GM10248 (cell line): ENCODE data around the gene PPP1R8.

Source experiments
- CTCF ChIA-PET: fragments of 300-600 bp; sonication (Branson Sonifier 250); formaldehyde crosslinking; extraction: SDS; loops from one replicate; lab custom pipeline; 2021; ENCODE audit warnings: antibody characterized with exemption; lab: Yijun Ruan, JAX
- POLR2A ChIA-PET: fragments of 350-650 bp; sonication (Branson Sonifier 250); formaldehyde crosslinking; extraction: SDS; loops from one replicate; lab custom pipeline; 2020; ENCODE audit warnings: antibody characterized with exemption; lab: Yijun Ruan, JAX
- DNase-seq: peaks from one replicate; pipeline ENCODE4 v3.0.0; 2012; ENCODE audit errors: extremely low spot score
- TF ChIP-seq, protein P1 (sequence below): IDR thresholded peaks from 2 replicates; pipeline ENCODE4 v1.5.1; 2012; ENCODE audit warnings: mild to moderate bottlenecking, low read depth; ENCODE audit errors: extremely low read depth, missing control alignments, control extremely low read depth

The PPP1R8 gene

DNA sequence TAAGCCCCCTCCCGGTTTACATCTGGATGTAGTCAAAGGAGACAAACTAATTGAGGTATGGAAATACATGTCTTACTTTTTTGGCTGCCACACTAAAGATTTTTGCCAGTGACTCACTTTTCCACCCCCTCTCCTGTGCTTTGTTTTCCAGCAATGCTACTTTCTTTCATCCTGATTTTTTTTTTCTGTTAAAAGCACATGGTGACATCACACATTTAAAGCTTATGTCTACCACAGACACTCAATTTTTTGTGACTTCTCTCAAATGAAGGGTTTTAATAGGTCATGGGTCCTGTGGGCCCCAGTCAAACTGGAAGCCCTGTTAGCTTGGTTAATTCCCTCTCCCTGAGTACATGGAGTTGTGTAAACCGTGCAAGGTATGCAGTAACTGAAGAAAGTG lies 2.2 kb downstream of the PPP1R8 start:
- TF ChIP-seq, protein P1, sequence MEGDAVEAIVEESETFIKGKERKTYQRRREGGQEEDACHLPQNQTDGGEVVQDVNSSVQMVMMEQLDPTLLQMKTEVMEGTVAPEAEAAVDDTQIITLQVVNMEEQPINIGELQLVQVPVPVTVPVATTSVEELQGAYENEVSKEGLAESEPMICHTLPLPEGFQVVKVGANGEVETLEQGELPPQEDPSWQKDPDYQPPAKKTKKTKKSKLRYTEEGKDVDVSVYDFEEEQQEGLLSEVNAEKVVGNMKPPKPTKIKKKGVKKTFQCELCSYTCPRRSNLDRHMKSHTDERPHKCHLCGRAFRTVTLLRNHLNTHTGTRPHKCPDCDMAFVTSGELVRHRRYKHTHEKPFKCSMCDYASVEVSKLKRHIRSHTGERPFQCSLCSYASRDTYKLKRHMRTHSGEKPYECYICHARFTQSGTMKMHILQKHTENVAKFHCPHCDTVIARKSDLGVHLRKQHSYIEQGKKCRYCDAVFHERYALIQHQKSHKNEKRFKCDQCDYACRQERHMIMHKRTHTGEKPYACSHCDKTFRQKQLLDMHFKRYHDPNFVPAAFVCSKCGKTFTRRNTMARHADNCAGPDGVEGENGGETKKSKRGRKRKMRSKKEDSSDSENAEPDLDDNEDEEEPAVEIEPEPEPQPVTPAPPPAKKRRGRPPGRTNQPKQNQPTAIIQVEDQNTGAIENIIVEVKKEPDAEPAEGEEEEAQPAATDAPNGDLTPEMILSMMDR, result no peak
- no peak for DNase-seq
- ChIA-PET POLR2A (no interaction called here), CTCF (interaction anchor here (1.2 to 2.6 kb wide), 6 partner anchors 11 to 147 kb away, joined by 3 to 10 read pairs (median 4); no protein-coding TSS in a partner anchor)

DNA sequence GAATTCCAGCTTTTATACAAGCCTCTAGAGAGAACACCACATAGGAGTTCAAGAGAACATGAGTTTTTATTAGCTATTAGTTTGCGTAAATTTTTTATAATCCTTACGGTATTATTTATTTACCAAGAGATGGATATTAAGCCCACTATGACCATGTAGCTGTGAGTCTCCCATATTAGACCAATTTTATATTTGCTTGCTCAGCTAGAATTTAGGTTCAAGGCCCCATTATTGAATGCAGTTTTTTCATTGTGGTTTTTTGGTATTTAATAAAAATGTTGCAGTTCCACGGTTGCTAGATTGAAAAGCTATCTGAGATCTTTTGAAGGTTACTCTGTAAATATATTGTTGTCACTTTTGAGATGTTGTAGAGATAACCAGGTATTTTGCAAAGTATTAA lies 2.9 kb downstream of the PPP1R8 start:
- POLR2A ChIA-PET, result no interaction called here
- CTCF ChIA-PET, result interaction anchor here (1.0 to 2.6 kb wide), 4 partner anchors 10 to 147 kb away, joined by 3 to 10 read pairs (median 4); no protein-coding TSS in a partner anchor

DNA sequence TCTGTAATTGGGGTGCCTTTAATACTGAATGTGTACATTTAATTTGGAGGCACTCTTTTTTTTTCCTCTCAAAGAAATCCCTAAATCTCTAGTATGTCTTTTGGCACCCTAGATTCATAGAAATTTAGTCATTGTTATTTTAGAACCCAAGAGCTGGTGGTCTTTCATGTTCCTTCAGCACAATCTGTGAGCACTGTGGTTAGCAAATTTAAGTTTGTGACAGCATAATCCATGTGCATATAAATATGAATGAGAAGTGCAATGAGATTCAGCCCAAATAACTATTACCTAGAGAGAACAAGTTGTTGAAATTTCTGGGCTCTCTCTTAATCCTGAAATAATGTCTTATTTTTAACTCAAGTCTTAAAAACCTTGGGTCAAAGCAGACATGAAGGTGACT lies 4.5 kb downstream of the PPP1R8 start:
- DNase-seq, result no peak
- POLR2A ChIA-PET, result no interaction called here
- CTCF ChIA-PET, result interaction anchor here (1.5 to 1.8 kb wide), 3 partner anchors 10 to 22 kb away, joined by 3 to 9 read pairs (median 4); no protein-coding TSS in a partner anchor
- TF ChIP-seq, protein P1, result no peak

More for the DNA sequence above, 2.9 kb downstream of the PPP1R8 start:
- DNase-seq, result no peak
- TF ChIP-seq, protein P1, result no peak

DNA sequence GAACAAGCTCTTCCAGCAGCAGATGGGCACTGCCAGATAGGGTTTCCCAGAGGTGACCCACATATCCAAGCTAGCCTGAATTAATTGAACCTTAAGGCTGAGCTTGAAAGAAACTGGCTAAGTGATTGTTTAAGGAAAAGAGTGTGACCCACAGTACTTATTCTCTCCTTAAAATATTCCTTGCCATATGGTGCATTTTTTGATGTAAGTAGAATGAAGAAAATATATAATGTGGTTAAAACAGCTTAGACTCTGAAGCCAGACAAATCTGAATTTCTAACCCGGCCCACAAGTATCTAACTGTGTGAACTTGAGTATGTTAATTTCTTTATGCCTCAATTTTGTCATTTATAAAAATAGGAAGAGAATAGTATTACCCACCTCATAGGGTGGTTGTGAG lies 4.9 kb downstream of the PPP1R8 start:
- ChIA-PET POLR2A (no interaction called here), CTCF (interaction anchor here (1.2 to 1.8 kb wide), 4 partner anchors 10 to 22 kb away, joined by 3 to 9 read pairs (median 4); no protein-coding TSS in a partner anchor)
- TF ChIP-seq, protein P1, result no peak
- DNase-seq, result no peak

DNA sequence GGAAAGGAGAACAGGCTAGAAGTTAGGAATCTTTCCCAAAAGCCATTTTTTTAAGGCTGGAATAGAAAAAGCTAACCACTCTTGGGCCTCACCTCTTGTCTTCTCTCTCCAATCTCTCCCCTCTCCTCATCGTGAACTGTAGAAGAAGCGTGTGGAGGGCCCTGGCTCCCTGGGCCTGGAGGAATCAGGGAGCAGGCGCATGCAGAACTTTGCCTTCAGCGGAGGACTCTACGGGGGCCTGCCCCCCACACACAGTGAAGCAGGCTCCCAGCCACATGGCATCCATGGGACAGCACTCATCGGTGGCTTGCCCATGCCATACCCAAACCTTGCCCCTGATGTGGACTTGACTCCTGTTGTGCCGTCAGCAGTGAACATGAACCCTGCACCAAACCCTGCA lies 19.4 kb downstream of the PPP1R8 start:
- DNase-seq, result no peak
- TF ChIP-seq, protein P1, result no peak
- POLR2A ChIA-PET, result no interaction called here
- CTCF ChIA-PET, result interaction anchor here (1.5 to 1.7 kb wide), 3 partner anchors 8 to 181 kb away, joined by 3 to 6 read pairs (median 4); no protein-coding TSS in a partner anchor

DNA sequence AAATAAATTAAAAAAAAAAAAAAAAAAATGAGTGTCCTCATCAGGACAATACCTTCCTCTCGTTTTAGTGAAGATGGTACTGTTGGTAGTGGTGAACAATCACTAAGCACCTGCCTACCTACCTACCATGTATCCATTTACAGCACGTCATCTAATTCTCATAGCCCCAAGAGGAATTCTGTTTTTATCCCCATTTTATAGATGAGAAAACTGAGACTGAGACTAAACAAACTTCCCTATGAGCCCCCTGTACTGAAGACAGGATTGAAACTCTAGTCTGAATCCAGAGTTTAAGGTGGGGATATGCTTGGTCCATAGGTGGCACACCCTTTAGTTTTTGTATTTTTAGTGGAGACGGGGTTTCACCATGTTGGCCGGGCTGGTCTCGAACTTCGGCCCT lies 24.5 kb downstream of the PPP1R8 start:
- ChIA-PET CTCF (no interaction called here), POLR2A (no interaction called here)
- TF ChIP-seq, protein P1, result no peak
- no peak for DNase-seq
